GM19035 (cell line): ENCODE data around the gene GALM.
"Not testable (repeated sequence)": the region's sequence is repeated elsewhere in the genome, so short reads cannot be mapped to it uniquely, and the experiment has no call there.

Experiments used
- ATAC-seq: cut with Tn5 transposase; IDR thresholded peaks from one replicate; pipeline ENCODE4 v1.9.1; 2021; ENCODE audit not compliant: unreplicated experiment

GALM gene

DNA sequence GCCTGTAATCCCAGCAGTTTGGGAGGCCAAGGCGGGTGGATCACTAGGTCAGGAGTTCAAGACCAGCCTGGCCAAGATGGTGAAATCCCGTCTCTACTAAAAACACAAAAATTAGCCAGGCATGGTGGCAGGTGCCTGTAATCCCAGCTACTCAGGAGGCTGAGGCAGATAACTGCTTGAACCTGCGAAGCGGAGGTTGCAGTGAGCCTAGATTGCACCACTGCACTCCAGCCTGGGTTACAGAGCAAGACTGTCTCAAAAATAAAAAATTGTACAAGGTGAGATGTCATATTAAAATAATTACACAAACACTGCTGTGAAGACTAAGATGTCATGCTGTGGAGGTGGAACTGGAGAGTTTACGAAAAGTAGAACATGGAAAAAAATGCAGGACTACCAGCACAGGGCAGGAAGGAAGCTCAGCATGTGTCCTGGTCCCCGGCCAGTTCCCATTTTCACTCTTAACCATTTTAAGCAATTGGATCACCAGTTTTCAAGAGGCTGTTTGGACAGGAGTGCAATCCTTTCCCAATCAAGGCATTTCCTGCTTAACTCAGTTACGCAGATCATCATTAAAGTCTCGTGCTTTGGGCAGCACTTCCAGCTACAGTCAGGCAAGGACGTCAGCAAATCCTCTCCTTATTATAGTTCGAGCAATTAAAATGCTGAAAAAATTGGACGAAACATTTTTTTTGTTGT is 71.2 kb downstream of the GALM start:
- ATAC-seq: not testable (repeated sequence)

DNA sequence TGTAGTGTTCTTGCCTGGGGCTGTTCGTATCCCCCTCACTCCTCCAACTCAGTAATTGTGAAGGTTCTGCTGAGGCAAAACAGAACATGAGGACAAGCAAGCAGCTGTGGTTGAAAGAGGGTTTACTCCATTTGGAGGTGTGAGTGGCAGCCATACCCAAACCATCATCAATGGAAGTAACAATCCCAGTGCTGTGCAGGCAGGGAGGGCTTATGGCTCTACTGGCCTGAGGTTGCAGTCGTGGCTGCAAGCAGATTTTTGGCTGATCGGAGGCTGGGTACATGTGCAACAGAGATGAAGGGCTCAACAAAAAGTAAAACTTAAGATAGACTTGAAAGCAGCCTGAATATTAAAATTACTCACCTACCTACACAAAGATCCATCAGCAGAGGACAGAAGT is 72.0 kb downstream of the GALM start:
- no peak for ATAC-seq

DNA sequence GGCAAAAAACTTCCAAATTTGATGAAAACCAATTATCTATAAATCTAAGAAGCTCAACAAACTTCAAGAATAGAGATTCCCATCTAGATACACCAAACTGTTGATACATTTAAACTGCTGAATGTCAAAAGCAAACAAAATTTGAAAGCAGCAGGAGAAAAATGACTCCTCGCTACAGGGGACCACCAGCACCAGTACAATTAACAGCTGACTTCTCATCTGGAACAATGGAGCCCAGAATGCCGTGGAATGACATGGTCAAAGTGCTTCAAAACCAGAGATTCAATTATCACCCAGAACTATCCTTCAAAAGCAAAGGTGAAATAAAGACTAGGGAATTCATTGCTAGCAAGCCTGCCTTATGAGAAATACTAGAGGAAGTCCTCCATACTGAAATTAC is 73.6 kb downstream of the GALM start:
- no peak for ATAC-seq

DNA sequence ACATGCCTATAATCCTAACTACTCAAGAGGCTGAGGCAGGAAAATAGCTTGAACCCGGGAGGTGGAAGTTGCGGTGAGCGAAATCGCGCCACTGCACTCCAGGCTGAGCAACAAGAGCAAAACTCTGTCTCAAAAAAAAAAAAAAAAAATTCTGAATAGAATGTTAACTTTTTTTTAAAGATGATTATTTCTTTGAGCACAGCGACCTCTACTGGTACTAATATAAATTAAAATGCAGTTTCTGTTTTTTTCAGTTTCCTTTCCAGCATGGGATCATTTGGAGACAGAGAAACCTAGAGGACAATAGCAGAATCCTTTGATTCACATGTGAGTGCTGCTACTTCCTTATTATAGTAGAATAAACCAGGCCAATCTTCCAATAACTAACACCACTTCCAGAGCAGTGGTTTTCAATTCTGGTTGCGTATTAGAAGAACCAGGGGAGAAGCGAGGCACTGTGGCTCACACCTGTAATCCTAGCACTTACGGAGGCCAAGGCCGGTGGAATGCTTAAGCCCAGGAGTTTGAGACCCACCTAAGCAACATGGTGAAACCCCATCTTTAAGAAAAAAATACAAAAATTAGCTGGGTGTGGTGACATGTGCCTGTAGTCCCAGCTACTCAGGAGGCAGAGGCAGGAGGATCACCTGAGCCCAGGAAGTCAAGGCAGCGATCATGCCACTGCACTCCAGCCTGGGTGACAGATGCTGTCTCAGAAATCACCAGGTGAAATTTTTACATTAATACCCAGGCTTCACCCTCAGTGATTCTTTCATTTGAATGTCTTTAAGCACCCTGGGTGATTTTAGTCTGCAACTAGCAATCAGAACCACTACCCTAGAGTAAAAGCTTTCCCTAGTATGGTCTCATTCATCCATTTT is 75.2 kb downstream of the GALM start:
- ATAC-seq: no peak

DNA sequence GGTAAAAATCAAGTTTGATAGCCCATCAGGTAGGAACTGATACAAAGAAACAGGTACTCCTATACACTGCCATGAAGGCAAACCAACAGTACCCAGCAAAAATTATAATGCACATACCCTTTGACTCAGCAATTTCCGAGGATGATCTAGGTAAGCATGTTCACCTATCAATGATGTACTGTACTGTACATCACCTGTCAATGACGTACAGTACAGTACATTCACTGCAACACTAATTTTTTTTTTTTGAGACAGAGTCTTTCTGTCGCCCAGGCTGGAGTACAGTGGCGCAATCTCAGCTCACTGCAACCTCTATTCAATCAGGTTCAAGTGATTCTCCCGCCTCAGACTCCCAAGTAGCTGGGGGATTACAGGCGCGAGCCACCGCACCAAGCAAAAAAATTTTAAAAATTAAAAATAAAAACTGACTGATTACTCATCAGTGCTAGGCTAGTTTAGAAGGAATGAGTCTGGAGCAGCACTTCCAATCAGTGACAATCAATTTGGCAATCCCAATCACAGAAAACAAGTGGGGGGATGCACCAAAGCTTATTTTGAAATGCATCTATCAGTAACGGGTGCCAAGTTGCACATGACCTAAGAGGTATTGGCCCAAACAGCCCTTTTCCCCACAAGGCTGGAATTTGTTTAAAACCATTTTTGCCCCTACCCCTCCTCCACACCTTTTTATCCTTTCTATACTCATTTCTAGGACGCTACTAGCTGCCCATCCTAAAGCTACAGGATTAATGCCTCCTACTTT is 77.1 kb downstream of the GALM start:
- ATAC-seq: no peak

DNA sequence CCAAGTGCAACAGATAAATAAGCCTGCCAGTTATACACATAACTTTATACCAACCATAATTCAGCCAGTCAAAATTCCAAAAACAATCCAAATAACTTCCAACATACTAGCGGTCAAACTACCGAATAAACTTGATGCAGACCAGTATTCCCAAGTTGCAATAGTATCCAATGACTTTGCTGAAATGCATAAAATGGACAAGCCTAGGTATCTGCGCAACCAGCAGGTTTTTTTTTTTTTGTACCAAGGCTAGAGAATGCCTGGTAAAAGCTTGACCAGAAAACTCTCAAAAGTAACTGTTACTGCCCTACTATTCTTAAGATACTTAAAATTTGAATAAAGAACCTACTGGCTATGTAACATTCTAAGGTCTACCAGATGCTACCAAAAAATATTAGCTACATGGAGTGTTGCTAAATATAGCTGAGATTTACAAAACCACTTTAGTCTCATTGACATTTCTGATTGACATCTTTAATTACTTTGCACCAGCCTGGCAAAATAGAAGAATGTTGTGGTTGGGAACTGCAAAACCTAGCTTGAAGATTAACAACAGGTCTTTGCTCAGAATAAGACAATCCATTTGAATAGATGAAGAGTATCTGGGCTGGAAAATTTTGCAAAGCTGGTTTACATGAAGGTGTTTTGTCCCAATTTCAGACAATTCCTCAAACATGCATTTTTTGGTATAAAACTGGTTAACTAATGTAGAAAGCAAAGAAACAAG is 77.9 kb downstream of the GALM start:
- no peak for ATAC-seq

DNA sequence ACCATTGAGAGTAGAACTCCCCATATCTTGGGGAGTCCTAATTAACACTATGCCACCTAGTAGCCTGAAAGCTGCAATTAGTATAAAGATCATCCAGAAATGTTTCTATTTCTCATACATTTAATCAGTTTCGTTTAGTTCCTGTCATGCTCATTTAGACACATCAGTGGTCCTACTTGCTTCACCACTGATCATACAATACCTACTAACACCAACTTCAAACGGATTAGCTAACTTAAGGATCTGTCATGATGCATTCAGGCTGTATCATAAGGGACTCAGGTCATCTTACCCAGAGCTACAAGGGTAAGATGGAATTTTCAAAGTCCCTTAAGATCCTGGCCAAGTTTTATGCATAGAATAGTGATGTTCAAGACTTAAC is 78.5 kb downstream of the GALM start:
- ATAC-seq: no peak

DNA sequence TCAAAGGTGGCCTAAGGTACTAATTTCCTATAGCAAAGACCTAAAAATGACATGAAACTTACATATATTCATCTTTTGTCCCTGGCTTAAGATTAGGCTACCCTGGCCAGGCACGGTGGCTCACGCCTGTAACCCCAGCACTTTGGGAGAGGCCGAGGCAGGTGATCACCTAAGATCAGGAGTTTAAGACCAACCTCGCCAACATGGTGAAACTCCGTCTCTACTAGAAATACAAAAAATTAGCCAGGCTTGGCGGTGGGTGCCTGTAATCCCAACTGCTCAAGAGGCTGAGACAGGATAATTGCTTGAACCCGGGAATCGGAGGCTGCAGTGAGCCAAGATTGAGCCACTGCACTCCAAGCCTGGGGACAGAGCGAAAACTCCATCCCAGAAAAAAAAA is 79.4 kb downstream of the GALM start:
- no peak for ATAC-seq

DNA sequence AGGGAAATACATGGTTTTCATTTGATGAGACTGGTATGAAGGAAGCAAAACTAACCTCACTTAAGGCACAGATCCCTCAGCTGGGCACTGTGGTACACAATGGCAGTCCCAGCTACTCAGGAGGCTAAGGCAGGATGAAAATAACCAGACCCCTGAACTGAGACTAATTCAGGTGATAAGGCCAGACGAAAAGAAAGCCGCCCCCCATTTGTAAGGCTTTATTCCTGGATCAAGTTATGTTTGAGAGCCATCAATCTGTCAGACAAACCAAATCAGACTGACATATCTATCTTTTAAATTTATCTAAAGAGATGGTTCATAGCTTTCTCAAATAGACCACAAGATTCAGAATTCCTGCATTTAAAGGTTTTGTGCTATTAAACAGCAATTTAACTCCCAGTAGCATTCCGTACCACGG is 81.1 kb downstream of the GALM start:
- ATAC-seq: no peak

DNA sequence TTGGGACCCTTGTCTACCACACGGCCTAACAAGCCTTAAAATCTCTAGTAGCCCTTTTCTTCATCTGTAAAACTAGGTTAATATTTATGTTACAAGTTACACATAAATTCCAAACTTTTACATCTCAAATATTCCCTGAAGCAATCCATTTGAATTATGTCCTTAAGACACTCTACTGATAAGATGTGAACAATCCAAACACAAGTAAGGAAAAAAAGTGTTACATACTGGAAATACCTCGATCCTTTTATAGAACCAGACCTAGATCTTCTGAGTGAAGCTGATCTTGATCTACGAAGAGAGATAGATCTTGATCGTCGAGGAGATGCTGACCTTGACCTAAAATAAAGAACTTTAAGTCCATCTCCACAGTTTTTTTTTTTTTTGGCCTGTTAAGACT is 81.9 kb downstream of the GALM start:
- no peak for ATAC-seq

DNA sequence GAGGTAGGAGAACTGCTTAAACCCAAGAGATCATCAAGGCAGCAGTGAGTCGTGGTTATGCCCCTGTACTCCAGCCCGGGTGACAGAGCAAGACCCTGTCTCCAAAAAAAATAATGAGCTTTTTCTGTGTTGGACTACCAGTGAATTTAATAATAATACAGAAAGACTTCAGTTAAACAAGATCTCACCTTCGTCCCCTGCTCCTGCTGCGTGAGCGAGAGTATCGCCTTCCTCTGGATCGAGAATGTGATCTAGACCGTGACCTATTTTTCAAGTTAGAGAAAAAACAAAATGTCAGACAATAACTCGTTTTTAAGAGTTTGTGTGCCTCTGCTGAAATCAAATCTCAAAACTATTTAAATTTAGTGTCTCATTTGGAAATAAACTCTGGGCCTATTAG is 82.5 kb downstream of the GALM start:
- no peak for ATAC-seq

DNA sequence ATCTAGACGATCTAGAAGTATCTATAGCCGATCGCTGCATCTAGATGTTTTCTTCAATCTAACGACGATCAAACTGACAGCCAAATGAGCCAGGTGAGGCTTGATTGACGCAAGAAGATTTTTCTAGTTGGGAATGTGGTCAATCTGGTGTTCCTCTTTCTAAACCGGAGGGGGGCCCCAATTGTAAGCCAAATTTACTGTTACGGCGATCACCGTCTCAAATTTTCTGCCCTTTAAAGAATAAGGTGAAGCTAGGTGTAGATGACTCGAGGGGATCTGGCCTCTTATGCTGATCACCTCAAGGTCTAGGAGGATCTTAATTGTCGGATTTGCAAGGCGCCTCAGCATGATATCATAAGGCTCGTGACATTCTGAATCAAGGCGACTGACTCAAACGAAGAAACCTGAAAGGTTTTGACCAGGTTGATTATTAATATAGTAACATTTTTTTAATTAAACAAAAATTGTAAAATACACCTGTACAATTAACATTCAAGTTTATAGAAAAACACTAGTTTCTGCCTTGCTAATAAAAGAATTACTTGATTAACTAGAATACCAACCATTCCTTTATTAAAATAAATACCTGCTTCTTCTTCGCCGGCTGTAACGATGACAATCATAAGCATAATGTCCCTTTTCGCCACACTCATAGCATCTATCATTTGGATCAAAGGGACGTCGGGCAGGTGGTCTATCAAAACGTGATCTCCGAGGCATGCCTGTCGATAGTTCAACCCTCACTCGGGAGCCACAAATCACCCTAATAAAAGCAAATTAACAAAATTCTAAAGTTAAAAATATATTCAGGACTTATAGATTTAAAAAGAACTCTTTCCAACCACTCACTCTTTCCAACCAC is 83.3 kb downstream of the GALM start:
- ATAC-seq: no peak

DNA sequence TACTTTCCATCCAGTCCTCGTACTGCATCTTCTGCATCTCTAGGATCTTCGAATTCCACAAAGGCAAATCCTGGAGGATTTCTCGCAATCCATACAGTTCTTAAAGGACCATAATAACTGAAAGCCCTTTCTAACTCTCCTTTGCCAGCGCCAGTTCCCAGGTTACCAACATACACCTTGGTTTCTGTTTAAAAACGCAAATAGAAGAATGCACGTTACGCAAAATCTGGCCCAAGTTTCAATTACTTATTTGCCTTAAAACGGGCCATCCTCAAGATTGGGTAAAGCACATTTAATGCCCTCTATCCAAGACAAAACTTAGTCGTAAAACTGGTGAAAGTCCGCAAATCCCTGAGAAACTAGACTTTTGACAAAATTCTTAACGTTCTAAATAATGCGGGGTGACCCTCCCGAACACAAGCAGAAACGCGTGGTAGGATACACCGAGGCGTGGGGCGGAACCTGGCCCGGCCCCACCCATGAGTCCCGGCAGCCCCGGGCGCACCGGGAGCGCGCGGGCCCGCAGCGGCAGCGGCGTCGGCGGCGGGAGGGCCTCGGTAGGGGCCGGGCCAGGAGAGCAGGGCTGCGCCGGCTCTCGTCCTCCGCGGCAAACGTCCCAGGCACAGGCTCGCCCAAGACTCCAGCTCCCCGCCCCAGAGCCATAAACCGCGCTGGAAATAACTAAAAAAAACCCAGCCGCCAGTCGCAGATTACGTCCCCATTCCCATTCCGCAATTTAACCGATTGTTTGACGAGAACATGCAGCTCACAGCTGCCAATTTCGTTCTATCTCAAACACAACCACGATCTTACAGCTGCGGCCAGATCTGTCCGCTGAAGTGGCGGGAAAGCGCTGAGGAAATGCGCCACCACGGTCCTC is 84.3 kb downstream of the GALM start:
- ATAC-seq: peak; percentile 32

DNA sequence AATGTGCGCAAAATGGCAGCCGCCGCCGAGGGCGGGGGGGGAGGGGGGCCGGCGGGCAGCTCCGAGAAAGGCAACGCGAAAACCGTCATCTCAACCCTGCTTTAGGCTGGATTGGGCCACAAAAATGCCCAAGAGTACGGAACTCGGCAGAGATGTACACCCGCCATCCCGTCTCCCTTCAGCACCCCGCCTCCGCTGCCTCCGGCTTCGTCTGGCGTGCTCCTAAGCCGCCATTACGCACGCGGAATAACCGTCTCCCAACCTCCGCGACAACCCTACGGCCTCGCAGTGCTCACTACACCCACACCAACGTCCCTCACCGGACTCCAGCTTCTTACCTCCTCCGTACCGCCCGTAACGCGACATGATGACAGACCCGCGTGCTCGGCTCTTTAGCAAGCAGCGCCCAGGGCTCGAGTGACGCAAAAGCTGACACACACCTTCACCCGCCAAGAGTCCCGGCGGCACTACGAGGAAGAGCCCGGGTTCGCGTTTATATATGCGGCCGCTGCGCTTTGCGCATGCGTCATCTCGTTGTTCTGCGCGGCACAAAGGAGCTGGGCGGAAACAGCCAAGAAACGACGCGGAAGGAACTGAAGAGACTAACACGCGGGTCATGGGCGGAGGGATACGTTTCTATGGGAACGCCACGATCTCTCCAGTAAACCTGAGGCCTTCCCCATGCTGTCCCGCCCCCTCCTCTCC is 85.1 kb downstream of the GALM start, which contains the start of gene SRSF7:
TSS of gene SRSF7 (minus strand) at position 471 of the 705 bp plus-strand sequence. CDS start at position 366, 105 bp downstream.
- peak; percentile 80 for ATAC-seq

DNA sequence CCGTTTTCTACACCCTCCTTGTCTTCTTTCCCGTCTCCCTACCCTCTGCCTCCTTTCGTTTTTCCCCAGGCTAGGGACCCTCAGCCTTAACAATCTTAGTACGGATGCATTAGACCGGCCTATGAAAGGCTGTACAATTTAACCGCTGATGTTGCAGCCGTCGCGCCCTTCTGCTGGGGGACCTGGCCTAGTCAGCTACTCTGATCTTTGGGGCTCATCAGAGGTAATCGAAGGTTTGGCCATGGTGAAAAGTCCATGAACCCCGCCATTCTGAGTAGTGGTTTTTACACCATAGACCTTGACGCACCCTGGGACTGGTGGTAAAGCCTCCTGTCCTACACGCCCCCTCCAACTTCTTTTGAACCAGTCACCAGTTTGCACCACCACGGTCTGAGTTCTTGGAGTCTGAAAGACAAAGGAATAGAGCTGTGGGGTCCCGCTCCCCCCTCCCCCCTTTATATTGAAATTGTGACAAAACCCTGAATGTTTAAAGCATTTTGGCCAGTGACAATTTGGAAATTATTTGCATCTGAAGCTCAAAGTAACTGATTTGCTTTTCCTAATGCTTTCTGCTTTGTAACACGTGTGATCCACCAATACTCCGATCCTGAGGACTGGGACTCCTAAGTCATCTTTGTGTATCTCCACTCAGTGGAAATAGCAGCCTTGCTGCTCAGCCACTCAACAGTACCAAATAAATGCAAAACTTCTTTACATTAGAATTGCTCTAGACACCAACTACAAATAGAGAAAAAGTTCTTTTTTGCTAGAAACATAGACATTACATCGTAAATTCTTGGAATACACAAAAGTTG is 85.9 kb downstream of the GALM start:
- ATAC-seq: peak; percentile 21

DNA sequence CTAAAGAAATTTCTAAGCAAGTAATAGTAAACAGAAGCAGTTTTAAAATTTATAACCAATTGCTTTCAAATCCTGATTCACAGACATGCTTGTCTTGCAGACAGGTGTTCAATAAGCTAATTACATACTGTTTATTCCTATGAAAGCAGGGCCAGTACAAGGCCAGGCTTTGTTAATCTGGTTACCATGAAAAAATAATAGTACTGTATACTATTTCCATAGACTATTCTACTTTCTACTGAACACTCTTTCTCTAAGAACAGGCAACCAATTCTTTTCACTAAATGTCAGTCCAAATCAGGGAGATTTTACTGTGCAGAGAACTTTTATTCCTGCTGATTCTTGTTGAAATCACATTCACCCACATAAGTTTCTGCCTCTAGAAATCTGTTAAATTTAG is 88.1 kb downstream of the GALM start:
- no peak for ATAC-seq

DNA sequence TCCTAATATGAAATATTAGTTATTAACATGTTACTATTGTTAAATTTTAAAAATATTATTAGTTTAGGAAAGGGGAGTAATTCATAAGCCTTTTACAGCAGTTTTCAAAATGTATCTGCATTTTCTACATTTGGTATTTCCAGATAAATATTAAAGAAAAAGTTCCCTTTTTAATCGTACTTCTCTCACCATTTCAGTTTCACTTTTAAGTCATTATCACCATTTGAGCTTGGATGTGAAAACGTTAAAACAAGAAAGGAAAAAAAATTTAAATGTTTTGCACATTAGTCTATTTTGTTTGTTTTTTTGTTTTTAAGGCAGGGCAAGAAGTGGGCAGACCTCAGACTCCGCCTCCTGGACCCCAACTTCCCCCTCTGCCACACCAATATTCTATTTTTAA is 88.6 kb downstream of the GALM start:
- ATAC-seq: no peak

DNA sequence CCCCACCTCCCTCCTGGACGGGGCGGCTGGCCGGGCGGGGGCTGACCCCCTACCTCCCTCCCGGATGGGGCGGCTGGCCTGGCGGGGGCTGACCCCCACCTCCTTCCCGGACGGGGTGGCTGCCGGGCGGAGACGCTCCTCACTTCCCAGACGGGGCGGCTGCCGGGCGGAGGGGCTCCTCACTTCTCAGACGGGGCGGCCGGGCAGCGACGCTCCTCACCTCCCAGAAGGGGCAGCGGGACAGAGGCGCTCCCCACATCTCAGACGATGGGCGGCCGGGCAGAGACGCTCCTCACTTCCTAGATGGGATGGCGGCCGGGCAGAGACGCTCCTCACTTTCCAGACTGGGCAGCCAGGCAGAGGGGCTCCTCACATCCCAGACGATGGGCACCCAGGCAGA is 90.0 kb downstream of the GALM start:
- not testable (repeated sequence) for ATAC-seq
